ENCODE measurements around the gene CPD. TPM values are rescaled to one million over a fixed set of nuclear protein-coding genes. Genes with fewer than 3 reads are reported as not detected.
"Not testable (repeated sequence)": the region's sequence is repeated elsewhere in the genome, so short reads cannot be mapped to it uniquely, and the experiment has no call there.

CPD gene
- total RNA-seq, 1 donor: 102 TPM

DNA sequence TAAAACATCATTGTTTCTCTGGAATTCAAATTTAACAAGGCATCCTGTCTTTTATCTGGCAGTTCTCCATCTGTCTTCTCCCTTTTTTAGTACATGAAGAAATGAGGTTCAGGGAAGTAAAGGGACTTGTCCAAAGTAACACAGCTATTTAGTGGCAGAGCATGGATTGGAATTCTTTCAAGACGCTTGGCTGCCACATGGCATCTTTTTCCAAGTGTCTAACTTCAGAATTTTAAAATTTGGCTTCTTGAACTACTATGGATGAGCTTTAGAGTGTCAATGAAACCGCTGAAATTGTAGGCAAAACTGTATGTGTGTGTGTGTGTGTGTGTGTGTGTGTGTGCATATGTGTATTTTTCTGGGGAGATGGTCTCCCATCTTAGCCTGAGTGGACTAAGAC, 39.6 kb upstream of the CPD start:
- DNase-seq (ENCODE audit: low read depth): no peak
- TF ChIP-seq, protein P1, sequence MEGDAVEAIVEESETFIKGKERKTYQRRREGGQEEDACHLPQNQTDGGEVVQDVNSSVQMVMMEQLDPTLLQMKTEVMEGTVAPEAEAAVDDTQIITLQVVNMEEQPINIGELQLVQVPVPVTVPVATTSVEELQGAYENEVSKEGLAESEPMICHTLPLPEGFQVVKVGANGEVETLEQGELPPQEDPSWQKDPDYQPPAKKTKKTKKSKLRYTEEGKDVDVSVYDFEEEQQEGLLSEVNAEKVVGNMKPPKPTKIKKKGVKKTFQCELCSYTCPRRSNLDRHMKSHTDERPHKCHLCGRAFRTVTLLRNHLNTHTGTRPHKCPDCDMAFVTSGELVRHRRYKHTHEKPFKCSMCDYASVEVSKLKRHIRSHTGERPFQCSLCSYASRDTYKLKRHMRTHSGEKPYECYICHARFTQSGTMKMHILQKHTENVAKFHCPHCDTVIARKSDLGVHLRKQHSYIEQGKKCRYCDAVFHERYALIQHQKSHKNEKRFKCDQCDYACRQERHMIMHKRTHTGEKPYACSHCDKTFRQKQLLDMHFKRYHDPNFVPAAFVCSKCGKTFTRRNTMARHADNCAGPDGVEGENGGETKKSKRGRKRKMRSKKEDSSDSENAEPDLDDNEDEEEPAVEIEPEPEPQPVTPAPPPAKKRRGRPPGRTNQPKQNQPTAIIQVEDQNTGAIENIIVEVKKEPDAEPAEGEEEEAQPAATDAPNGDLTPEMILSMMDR (IDR thresholded peaks at IDR 0.05; ENCODE audit: insufficient read depth, low read length): no peak
- H3K4me3 ChIP-seq (ENCODE audit: low read depth, low read length): no peak overlapping the region

DNA sequence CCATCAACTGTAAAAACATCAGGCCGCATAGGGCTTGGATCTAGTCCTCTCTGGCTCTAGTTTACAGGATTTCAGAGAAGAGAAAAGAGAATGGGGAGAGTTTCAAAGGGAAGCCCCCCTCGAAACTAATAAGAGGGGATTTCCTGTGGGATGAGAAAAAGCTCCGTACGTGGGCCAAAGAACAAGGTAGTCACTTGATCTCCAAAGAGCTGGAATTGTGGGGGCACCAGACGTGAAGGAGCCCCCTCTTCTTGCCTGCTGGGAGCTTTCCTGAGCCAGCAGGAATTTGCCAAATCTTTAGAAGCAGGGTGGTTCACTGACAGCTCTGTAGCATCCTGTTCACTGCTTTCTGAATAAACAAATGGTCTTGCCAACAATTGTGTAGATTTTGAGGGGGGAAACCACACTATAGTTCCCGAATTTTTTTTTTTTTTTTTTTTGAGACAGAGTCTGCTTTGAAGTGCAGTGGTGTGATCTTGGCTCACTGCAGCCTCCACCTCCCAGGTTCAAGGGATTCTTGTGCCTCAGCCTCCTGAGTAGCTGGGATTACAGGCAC, 37.8 kb upstream of the CPD start:
- no peak overlapping the region for H3K4me3 ChIP-seq (ENCODE audit: low read depth, low read length)
- TF ChIP-seq, protein P1 (IDR thresholded peaks at IDR 0.05; ENCODE audit: insufficient read depth, low read length): no peak
- DNase-seq (ENCODE audit: low read depth): peak; percentile 49

DNA sequence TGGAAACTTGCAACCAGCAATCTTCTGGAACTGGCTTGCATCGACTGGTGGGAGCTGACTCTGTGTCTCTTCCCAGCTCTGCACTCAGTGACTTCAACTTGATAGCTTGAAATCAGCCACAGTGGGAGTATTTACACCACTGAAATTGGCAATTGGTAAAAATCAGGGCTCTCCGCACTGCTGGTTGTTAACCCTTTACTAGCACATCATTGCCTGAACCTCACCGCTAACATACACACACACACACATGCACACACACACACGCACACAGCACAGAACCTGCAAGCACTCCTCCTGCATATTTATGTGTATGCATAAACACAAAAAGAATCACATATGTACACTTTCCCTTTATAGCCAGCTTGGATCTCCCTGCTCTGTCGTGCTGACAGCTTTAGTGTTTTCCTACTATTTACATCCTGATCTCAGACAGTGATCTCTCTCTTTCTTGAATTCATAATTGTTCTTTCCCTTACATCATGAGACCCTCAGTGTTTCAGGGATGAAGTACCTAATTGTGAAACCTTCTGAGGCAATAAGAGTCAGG, 37.0 kb upstream of the CPD start:
- no peak overlapping the region for H3K4me3 ChIP-seq (ENCODE audit: low read depth, low read length)
- DNase-seq (ENCODE audit: low read depth): no peak
- TF ChIP-seq, protein P1 (IDR thresholded peaks at IDR 0.05; ENCODE audit: insufficient read depth, low read length): no peak

DNA sequence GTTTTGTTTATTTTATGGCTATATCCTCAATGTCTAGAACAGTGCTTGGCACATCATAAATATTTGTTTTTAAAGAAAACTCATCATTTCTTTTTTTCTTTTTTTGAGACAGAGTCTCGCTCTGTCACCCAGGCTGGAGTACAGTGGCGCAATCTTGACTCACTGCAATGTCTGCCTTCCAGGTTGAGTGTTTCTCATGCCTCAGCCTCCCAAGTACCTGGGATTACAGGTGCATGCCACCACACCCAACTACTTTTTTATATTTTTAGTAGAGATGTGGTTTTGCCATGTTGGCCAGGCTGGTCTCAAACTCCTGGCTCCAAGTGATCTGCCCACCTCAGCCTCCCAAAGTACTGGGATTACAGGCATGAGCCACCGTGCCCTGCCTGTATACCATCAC, 35.5 kb upstream of the CPD start:
- DNase-seq (ENCODE audit: low read depth); H3K4me3 ChIP-seq (ENCODE audit: low read depth, low read length): not testable (repeated sequence)

DNA sequence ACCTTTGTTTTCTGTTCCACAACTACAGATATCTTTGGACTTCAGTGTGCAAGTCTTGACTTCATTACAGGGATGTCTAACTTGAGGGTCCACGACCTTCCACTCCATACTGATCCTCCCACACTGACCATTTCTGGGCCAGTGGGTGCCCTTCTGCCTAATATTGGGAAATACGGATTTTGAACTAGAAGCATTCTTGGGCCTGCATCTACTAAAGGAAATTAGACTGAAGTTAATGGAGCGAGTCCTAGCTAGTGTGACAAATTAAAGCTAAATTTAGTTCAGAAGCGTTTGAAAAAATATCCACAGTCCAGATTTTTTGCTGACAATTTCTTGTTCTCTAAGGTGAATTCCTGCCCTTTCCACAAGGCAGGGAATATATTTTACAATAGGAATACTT, 34.9 kb upstream of the CPD start:
- H3K4me3 ChIP-seq (ENCODE audit: low read depth, low read length): no peak overlapping the region
- DNase-seq (ENCODE audit: low read depth): no peak
- TF ChIP-seq, protein P1 (IDR thresholded peaks at IDR 0.05; ENCODE audit: insufficient read depth, low read length): no peak

DNA sequence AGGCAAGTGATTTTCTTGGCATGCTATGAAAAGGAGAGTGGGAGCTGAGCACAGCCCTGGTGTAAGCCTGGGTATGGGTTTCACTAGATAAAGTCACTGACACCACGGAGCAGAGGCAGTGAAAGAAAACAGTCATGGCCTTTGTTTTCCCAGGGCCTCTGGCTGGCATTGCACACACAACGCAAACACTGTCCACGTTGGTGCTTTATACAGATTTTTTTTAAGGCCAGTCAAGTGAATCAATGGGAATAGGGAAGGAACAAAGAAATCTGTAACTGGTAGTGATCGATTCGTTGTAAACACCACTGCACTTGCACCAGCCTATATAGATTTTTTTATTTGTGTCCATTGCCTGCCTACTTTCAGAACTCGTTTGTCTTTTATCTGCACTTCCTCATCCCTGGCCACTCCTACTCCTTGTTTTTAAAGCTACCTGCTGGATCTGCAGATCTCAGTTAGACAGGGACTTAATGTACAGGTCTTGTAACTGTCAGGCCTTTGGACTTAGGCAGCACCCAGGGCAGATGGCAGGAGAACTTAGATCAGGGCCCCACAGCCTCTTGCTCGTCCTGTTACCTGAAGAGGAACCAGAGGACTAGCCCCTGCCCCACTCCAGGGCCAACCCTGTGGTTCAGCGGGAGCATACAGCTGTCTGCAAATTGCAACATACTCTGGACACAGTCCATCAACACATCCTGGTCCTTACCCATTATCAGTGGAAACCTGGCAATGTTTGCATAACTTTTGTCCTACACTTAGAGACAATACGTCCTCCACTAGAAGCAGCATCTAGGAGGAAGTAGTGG, 34.2 kb upstream of the CPD start:
- TF ChIP-seq, protein P1 (IDR thresholded peaks at IDR 0.05; ENCODE audit: insufficient read depth, low read length): no peak
- no peak overlapping the region for H3K4me3 ChIP-seq (ENCODE audit: low read depth, low read length)
- DNase-seq (ENCODE audit: low read depth): peak; percentile 79

DNA sequence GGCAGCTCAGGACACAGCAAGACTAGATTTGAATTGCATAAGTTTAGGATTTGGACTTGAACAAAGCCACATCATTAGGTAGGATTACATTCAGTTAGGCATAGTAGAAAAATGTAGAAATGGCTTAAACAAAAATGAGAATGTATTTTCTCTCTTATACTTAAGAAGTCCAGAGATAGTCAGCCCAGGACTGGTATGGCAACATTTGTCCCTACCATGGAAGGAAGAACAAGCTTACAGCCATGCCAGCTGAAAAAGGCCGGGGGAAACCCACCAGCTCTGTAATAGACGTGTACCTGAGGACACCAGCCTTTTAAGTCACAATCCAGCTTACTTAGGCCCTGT, 33.7 kb upstream of the CPD start:
- TF ChIP-seq, protein P1 (IDR thresholded peaks at IDR 0.05; ENCODE audit: insufficient read depth, low read length): no peak
- no peak overlapping the region for H3K4me3 ChIP-seq (ENCODE audit: low read depth, low read length)
- DNase-seq (ENCODE audit: low read depth): no peak
